Liver (tissue), 9 donors: ENCODE results near the gene TOGARAM1. TPM values are rescaled to one million over a fixed set of nuclear protein-coding genes. Genes with fewer than 3 reads are reported as not detected.

ENCODE experiments used
- DNase-seq: peaks from one replicate; pipeline ENCODE4 v3.0.0-alpha.2; 2017; ENCODE audit warnings: low spot score
- H3K27ac ChIP-seq, 2 donors: one replicate each; pipeline ENCODE4 v1.7.0; 2013; ENCODE audit warnings: inconsistent platforms in 2 of 2, low read length in 2 of 2, control low read depth in 1 of 2, low read depth in 1 of 2, mild to moderate bottlenecking in 1 of 2
- H3K27me3 ChIP-seq, 4 donors: one replicate each; pipeline versions ENCODE4 v1.6.1 to v1.7.0; 2013; ENCODE audit warnings: low read length in 3 of 4, inconsistent platforms in 1 of 4, mild to moderate bottlenecking in 1 of 4, moderate library complexity in 1 of 4; ENCODE audit not compliant: control insufficient read depth in 4 of 4, insufficient read depth in 4 of 4
- H3K36me3 ChIP-seq, 4 donors: one replicate each; pipeline versions ENCODE4 v1.6.1 to v1.7.0; 2013; ENCODE audit warnings: low read length in 3 of 4, mild to moderate bottlenecking in 3 of 4, low read depth in 1 of 4, moderate library complexity in 1 of 4; ENCODE audit not compliant: control insufficient read depth in 4 of 4, insufficient read depth in 3 of 4
- H3K4me1 ChIP-seq, 4 donors: one replicate each; pipeline versions ENCODE4 v1.6.1 to v1.7.0; 2013; ENCODE audit warnings: low read length in 3 of 4, mild to moderate bottlenecking in 3 of 4, moderate library complexity in 1 of 4; ENCODE audit not compliant: control insufficient read depth in 4 of 4, insufficient read depth in 4 of 4
- H3K4me3 ChIP-seq, 3 donors: one replicate each; pipeline versions ENCODE4 v1.6.1 to v1.7.0; 2013; ENCODE audit warnings: low read length in 3 of 3, control low read depth in 1 of 3, low read depth in 1 of 3, mild to moderate bottlenecking in 1 of 3
- H3K9ac ChIP-seq, 2 donors: one replicate each; pipeline ENCODE4 v1.7.0; 2013; ENCODE audit warnings: low read length in 2 of 2, mild to moderate bottlenecking in 2 of 2, moderate library complexity in 2 of 2, control low read depth in 1 of 2, low read depth in 1 of 2
- H3K9me3 ChIP-seq, 4 donors: one replicate each; pipeline versions ENCODE4 v1.6.1 to v1.7.0; 2013; ENCODE audit warnings: low read length in 3 of 4; ENCODE audit not compliant: control insufficient read depth in 4 of 4
- CTCF ChIP-seq: fragments of 150-350 bp; IDR thresholded peaks from 2 replicates; pipeline ENCODE4 v1.5.1; 2017; ENCODE audit warnings: improper control_type of control experiment, low read depth, low read length; ENCODE audit not compliant: missing input control
- FOXA1 ChIP-seq: IDR thresholded peaks from 2 replicates; pipeline ENCODE4 v1.6.1; 2016; ENCODE audit warnings: antibody characterized with exemption
- FOXA2 ChIP-seq: IDR thresholded peaks from 2 replicates; pipeline ENCODE4 v1.6.1; 2016; ENCODE audit warnings: antibody characterized with exemption
- HNF4A ChIP-seq, 2 donors: conservative IDR thresholded peaks; 2 replicates each; pipeline ENCODE4 v1.6.1; 2016; ENCODE audit warnings: antibody characterized with exemption in 2 of 2, mild to moderate bottlenecking in 2 of 2
- NR2F2 ChIP-seq: IDR thresholded peaks from 2 replicates; pipeline ENCODE4 v1.6.1; 2016; ENCODE audit warnings: antibody characterized with exemption
- RAD21 ChIP-seq, 2 donors: IDR thresholded peaks; 2 replicates each; pipeline ENCODE4 v1.6.1; 2016; ENCODE audit warnings: antibody characterized with exemption in 2 of 2, mild to moderate bottlenecking in 2 of 2
- REST ChIP-seq: IDR thresholded peaks from 2 replicates; pipeline ENCODE4 v1.6.1; 2016; ENCODE audit warnings: antibody characterized with exemption, mild to moderate bottlenecking
- SP1 ChIP-seq: IDR thresholded peaks from 2 replicates; pipeline ENCODE4 v1.6.1; 2018; ENCODE audit warnings: antibody characterized with exemption, mild to moderate bottlenecking
- ZBTB33 ChIP-seq: IDR thresholded peaks from 2 replicates; pipeline ENCODE4 v1.6.1; 2016; ENCODE audit warnings: antibody characterized with exemption
- WGBS: extraction: QIAGEN DNeasy Blood & Tissue Kit; methylation state at CpG from one replicate; pipeline ENCODE4 v1.1.7; 2013; 5-methylcytosine and 5-hydroxymethylcytosine counted together
- polyA plus RNA-seq, 2 donors: library from polyadenylated mRNA; stranded (reverse) in 1 of 2; unstranded in 1 of 2; fragments of 200-250 nt in 1 of 2; fragments of >200 nt in 1 of 2; fragmentation: Nextera tagmentation in 1 of 2; extraction: Ambion mirVana in 1 of 2; gene quantifications; one replicate each; pipeline versions ENCODE4 v1.2.1 to v1.2.3, GENCODE V29; 2013 to 2015
- total RNA-seq, 2 donors: library from RNA; depleted of rRNA; stranded (reverse); fragments of >200 nt; gene quantifications; one replicate each; pipeline ENCODE4 v1.2.3, GENCODE V29; 2014
- donor health status: healthy.
- donor health status: healthy.
- donor health status: healthy.
- donor health status: healthy.
- donor health status: healthy.

TOGARAM1 gene
- total and polyA plus RNA-seq, 4 donors = 2.5 to 12.7 (median 7.5) TPM

- Histone ChIP-seq H3K4me1 (peaks cover 2 to 12% (median 7%) of the 10 kb centered on the region in 4 donors), H3K4me3 (no peak overlapping the region), H3K27me3 (no peaks in the 10 kb centered on the region), H3K36me3 (peaks cover 0 to 4% (median 0%) of the 10 kb centered on the region in 4 donors), H3K9me3 (no peaks in the 10 kb centered on the region), H3K9ac (no peak overlapping the region), H3K27ac (no peak overlapping the region)
- WGBS = 77% methylated on average over 3 of the region's 3 CpGs
- DNase-seq = no peak
- TF ChIP-seq RAD21 (IDR thresholded peaks at IDR 0.05) (no peak), FOXA1 (no peak), REST (no peak), ZBTB33 (no peak), SP1 (no peak), FOXA2 (no peak), HNF4A (conservative IDR thresholded peaks at IDR 0.05) (no peak)
Measured at GRCh38 chr14:44955528-44955927, 6.5 kb upstream of the TOGARAM1 start.

GRCh38 chr14:44956866-44957265, 5.1 kb upstream of the TOGARAM1 start:
- WGBS = over 99% methylated on average over 3 of the region's 3 CpGs
- H3K4me1 ChIP-seq = peaks cover 2 to 18% (median 13%) of the 10 kb centered on the region in 4 donors
- no peak overlapping the region for H3K4me3 ChIP-seq
- no peaks in the 10 kb centered on the region for H3K27me3 ChIP-seq
- no peak overlapping the region for H3K27ac ChIP-seq
- no peak for DNase-seq
- H3K9me3 ChIP-seq = no peaks in the 10 kb centered on the region
- peaks cover 0 to 2% (median 0%) of the 10 kb centered on the region in 4 donors for H3K36me3 ChIP-seq
- no peak overlapping the region for H3K9ac ChIP-seq
- TF ChIP-seq CTCF = no peak
- no peak for TF ChIP-seq NR2F2
- no peak for TF ChIP-seq REST
- TF ChIP-seq HNF4A (conservative IDR thresholded peaks at IDR 0.05) = no peak
